ENCODE results near the gene PLCD3. TPM values are rescaled to one million over a fixed set of nuclear protein-coding genes. Genes with fewer than 3 reads are reported as not detected.

PLCD3 gene
- total and polyA plus RNA-seq, 2 of the 13 experiments (the other 11 are each of a cell fraction or from before 2014, with no cell fraction given) = 11.3 to 39.1 TPM

- TF ChIP-seq SMAD9 (CRISPR knock-in tag; IDR thresholded peaks at IDR 0.05) = 0 out of 2 replicates have a peak, but pooled peaks have one; percentile 40
- peak; percentile 96 for TF ChIP-seq RBM39 (IDR thresholded peaks at IDR 0.05; ENCODE audit: low read depth, low read length, poor library complexity, severe bottlenecking)
- TF ChIP-seq SPEN (CRISPR knock-in tag; IDR thresholded peaks at IDR 0.05; ENCODE audit: low read depth) = peak; percentile 92
- peak; percentile 93; the same call in 1 of the 2 replicates for TF ChIP-seq ZNF136 (CRISPR knock-in tag; IDR thresholded peaks at IDR 0.05; ENCODE audit: low read depth)
- TF ChIP-seq ZBTB20 (CRISPR knock-in tag; IDR thresholded peaks at IDR 0.05; ENCODE audit: borderline replicate concordance, low read depth) = peak; percentile 77
- TF ChIP-seq GPN1 (CRISPR knock-in tag; IDR thresholded peaks at IDR 0.05; ENCODE audit: borderline replicate concordance) = no peak
- TF ChIP-seq KLF11 (CRISPR knock-in tag; IDR thresholded peaks at IDR 0.05) = peak; percentile 85; the same call in 1 of the 2 replicates
- TF ChIP-seq HNRNPL (IDR thresholded peaks at IDR 0.05; ENCODE audit: low read depth, low read length) = peak; percentile 93
- TF ChIP-seq GTF2F1 (IDR thresholded peaks at IDR 0.05; ENCODE audit: low read length) = no peak
- TF ChIP-seq TFE3 (CRISPR knock-in tag; IDR thresholded peaks at IDR 0.05) = peak; percentile 62
- peak; percentile 89 for TF ChIP-seq TEAD3 (CRISPR knock-in tag; optimal IDR thresholded peaks at IDR 0.05; ENCODE audit: borderline replicate concordance)
- TF ChIP-seq ZNF605 (CRISPR knock-in tag; IDR thresholded peaks at IDR 0.05) = peak; percentile 97
- peak; percentile 94 for TF ChIP-seq ZNF547 (CRISPR knock-in tag; IDR thresholded peaks at IDR 0.05)
- 0 out of 2 replicates have a peak, but pooled peaks have one; percentile 4 for TF ChIP-seq SOX13 (IDR thresholded peaks at IDR 0.05)
- TF ChIP-seq SOX13 (CRISPR knock-in tag; conservative IDR thresholded peaks at IDR 0.05 in 1 of 2, IDR thresholded peaks at IDR 0.05 in 1 of 2) = peak in 1 of 2 experiments; percentile 63; a peak in 1 of 4 replicates
- peak; percentile 81 for TF ChIP-seq TGIF2 (CRISPR knock-in tag; IDR thresholded peaks at IDR 0.05)
- TF ChIP-seq STAT6 (CRISPR knock-in tag; IDR thresholded peaks at IDR 0.05; ENCODE audit: borderline replicate concordance) = peak; percentile 78; the same call in 1 of the 2 replicates
- peak; percentile 97 for TF ChIP-seq POLR2G (IDR thresholded peaks at IDR 0.05; ENCODE audit: low read depth, low read length)
- 0 out of 2 replicates have a peak, but pooled peaks have one; percentile 68 for TF ChIP-seq ISX (CRISPR knock-in tag; conservative IDR thresholded peaks at IDR 0.05)
- peak; percentile 92 for TF ChIP-seq ZNF747 (CRISPR knock-in tag; IDR thresholded peaks at IDR 0.05; ENCODE audit: borderline replicate concordance)
- no peak; the same call in 1 of the 2 replicates for TF ChIP-seq SIX1 (CRISPR knock-in tag; IDR thresholded peaks at IDR 0.05; ENCODE audit: borderline replicate concordance)
- no peak for TF ChIP-seq TMF1 (CRISPR knock-in tag; IDR thresholded peaks at IDR 0.05; ENCODE audit: low read depth)
- peak; percentile 84; the same call in 1 of the 2 replicates for TF ChIP-seq NR1H2 (CRISPR knock-in tag; IDR thresholded peaks at IDR 0.05; ENCODE audit: borderline replicate concordance, low read depth)
- peak; percentile 95 for TF ChIP-seq IRF2 (CRISPR knock-in tag; IDR thresholded peaks at IDR 0.05)
- peak; percentile 98 for TF ChIP-seq EEA1 (CRISPR knock-in tag; IDR thresholded peaks at IDR 0.05; ENCODE audit: borderline replicate concordance)
These were observed 3.1 kb upstream of the PLCD3 start, which contains the start of gene ACBD4 (continued) for GRCh38 chr17:45135192-45135977.
